Progenitor cell of endocrine pancreas (in vitro differentiated cells): ENCODE results near the gene TMEM272. TPM values are rescaled to one million over a fixed set of nuclear protein-coding genes. Genes with fewer than 3 reads are reported as not detected.

ENCODE experiments used
- DNase-seq: peaks from one replicate; pipeline ENCODE4 v3.0.0; 2021; ENCODE audit warnings: low spot score; ENCODE audit not compliant: unreplicated experiment
- H3K27ac Mint-ChIP-seq: 2 replicates; pipeline ENCODE4 v1.8.0; 2021; ENCODE audit warnings: mild to moderate bottlenecking, moderate library complexity, mixed read lengths
- H3K27me3 Mint-ChIP-seq: 2 replicates; pipeline ENCODE4 v1.8.0; 2021; ENCODE audit warnings: mixed read lengths
- H3K36me3 Mint-ChIP-seq: 2 replicates; pipeline ENCODE4 v1.8.0; 2022; ENCODE audit warnings: mixed read lengths; ENCODE audit not compliant: insufficient read depth
- H3K4me1 Mint-ChIP-seq: 2 replicates; pipeline ENCODE4 v1.8.0; 2021; ENCODE audit warnings: low read depth, mixed read lengths
- H3K4me3 Mint-ChIP-seq: 2 replicates; pipeline ENCODE4 v1.8.0; 2021; ENCODE audit warnings: low read depth, mild to moderate bottlenecking, moderate library complexity, mixed read lengths
- H3K9me3 Mint-ChIP-seq: 2 replicates; pipeline ENCODE4 v1.8.0; 2021; ENCODE audit warnings: low read depth, mixed read lengths
- CTCF ChIP-seq: fragments of 200-600 bp; sonication (generic); IDR thresholded peaks from one replicate; pipeline ENCODE4 v1.5.0; 2021; ENCODE audit warnings: antibody characterized with exemption, mild to moderate bottlenecking; ENCODE audit not compliant: unreplicated experiment
- total RNA-seq: library from RNA; stranded (reverse); gene quantifications from 2 replicates; pipeline ENCODE4 v1.2.1, GENCODE V29; 2021

Gene TMEM272
- total RNA-seq, 1 donor from 2014 or later = 1.5 TPM

GRCh38 chr13:51837016-51837415 is 8.0 kb downstream of the TMEM272 start:
- no peaks in the 10 kb centered on the region for H3K36me3 Mint-ChIP-seq

GRCh38 chr13:51834581-51835171 is 10.3 kb downstream of the TMEM272 start:
- Mint-ChIP-seq H3K27ac (no peak overlapping the region), H3K9me3 (no peaks in the 10 kb centered on the region), H3K4me1 (no peaks in the 10 kb centered on the region), H3K36me3 (no peaks in the 10 kb centered on the region), H3K4me3 (no peak overlapping the region), H3K27me3 (peaks cover 4% of the 10 kb centered on the region)
- TF ChIP-seq CTCF = no peak
- no peak for DNase-seq

More at GRCh38 chr13:51837016-51837415, 8.0 kb downstream of the TMEM272 start:
- H3K9me3 Mint-ChIP-seq = no peaks in the 10 kb centered on the region
- H3K4me1 Mint-ChIP-seq = no peaks in the 10 kb centered on the region
- peaks cover 4% of the 10 kb centered on the region for H3K27me3 Mint-ChIP-seq
- peak overlapping the region; percentile 7 for H3K27ac Mint-ChIP-seq
- H3K4me3 Mint-ChIP-seq = no peak overlapping the region
- no peak for DNase-seq
- no peak for TF ChIP-seq CTCF

- H3K36me3 Mint-ChIP-seq = no peaks in the 10 kb centered on the region
- H3K27ac Mint-ChIP-seq = no peak overlapping the region
- no peaks in the 10 kb centered on the region for H3K4me1 Mint-ChIP-seq
- DNase-seq = no peak
- peaks cover 4% of the 10 kb centered on the region for H3K27me3 Mint-ChIP-seq
- no peak overlapping the region for H3K4me3 Mint-ChIP-seq
- TF ChIP-seq CTCF = no peak
- H3K9me3 Mint-ChIP-seq = no peaks in the 10 kb centered on the region
Measured at GRCh38 chr13:51833980-51834379, 11.0 kb downstream of the TMEM272 start.

GRCh38 chr13:51832471-51833152 is 12.4 kb downstream of the TMEM272 start:
- Mint-ChIP-seq H3K9me3 (no peaks in the 10 kb centered on the region), H3K27ac (no peak overlapping the region), H3K36me3 (no peaks in the 10 kb centered on the region), H3K27me3 (peaks cover 4% of the 10 kb centered on the region), H3K4me3 (no peak overlapping the region), H3K4me1 (no peaks in the 10 kb centered on the region)
- DNase-seq = no peak
- TF ChIP-seq CTCF = no peak

GRCh38 chr13:51831519-51831918 is 13.5 kb downstream of the TMEM272 start:
- TF ChIP-seq CTCF = no peak
- Mint-ChIP-seq H3K27ac (no peak overlapping the region), H3K4me3 (no peak overlapping the region), H3K27me3 (peaks cover 4% of the 10 kb centered on the region), H3K4me1 (no peaks in the 10 kb centered on the region), H3K9me3 (no peaks in the 10 kb centered on the region), H3K36me3 (no peaks in the 10 kb centered on the region)
- no peak for DNase-seq
